Suprapubic skin (tissue), 4 donors: Measurements from ENCODE around the gene APBA3.

Source experiments
- EP300 ChIP-seq: sonication (generic); formaldehyde crosslinking; IDR thresholded peaks from one replicate; pipeline ENCODE4 v1.6.1; 2017; ENCODE audit warnings: antibody characterized with exemption
- POLR2A ChIP-seq, 2 donors: fragments of 450-650 bp; IDR thresholded peaks; one replicate each; pipeline ENCODE4 v1.6.1; 2017; ENCODE audit warnings: antibody characterized with exemption in 2 of 2, mild to moderate bottlenecking in 2 of 2, moderate library complexity in 2 of 2
- POLR2AphosphoS5 ChIP-seq, 3 donors: sonication (generic); formaldehyde crosslinking; IDR thresholded peaks; one replicate each; pipeline ENCODE4 v1.6.1; 2017; ENCODE audit warnings: antibody characterized with exemption in 3 of 3
- TF ChIP-seq, protein P1 (sequence below), 2 donors: fragments of 200-600 bp in 1 of 2; fragments of 450-650 bp in 1 of 2; sonication (generic) in 1 of 2; IDR thresholded peaks; one replicate each; pipeline ENCODE4 v1.5.1; 2016 to 2019; ENCODE audit warnings: antibody characterized with exemption in 2 of 2, mild to moderate bottlenecking in 1 of 2, moderate library complexity in 1 of 2

DNA sequence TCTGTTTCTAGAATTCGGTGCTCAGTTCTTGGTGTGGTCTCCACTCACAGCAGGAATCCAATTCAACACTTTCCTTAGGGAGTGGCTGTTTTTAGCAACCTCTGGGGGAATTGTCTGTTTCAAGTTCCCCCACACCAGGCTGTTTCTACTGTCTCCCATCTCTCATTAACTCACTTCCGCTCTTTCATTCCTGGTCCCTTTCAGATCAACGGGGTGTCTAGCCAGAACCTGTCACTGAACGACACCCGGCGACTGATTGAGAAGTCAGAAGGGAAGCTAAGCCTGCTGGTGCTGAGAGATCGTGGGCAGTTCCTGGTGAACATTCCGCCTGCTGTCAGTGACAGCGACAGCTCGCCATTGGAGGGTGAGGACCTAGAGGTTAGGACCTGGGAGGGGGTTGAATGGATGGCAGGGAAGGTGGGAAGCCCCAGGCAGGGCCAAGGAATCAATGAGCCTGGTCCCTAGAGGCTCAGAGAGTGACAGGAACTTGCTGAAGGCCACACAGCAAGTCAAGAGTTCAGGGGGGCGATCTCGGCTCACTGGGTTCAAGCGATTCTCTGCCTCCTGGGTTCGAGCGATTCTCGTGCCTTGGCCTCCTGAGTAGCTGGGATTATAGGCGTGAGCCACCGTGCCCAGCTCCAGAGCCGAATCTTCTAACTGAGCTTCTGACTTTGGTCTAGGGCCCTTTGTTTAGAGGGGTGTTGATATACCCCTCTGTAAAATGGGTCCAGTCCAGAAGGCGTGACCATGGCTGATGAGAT, 27.8 kb downstream of the APBA3 start:
- TF ChIP-seq, protein P1, sequence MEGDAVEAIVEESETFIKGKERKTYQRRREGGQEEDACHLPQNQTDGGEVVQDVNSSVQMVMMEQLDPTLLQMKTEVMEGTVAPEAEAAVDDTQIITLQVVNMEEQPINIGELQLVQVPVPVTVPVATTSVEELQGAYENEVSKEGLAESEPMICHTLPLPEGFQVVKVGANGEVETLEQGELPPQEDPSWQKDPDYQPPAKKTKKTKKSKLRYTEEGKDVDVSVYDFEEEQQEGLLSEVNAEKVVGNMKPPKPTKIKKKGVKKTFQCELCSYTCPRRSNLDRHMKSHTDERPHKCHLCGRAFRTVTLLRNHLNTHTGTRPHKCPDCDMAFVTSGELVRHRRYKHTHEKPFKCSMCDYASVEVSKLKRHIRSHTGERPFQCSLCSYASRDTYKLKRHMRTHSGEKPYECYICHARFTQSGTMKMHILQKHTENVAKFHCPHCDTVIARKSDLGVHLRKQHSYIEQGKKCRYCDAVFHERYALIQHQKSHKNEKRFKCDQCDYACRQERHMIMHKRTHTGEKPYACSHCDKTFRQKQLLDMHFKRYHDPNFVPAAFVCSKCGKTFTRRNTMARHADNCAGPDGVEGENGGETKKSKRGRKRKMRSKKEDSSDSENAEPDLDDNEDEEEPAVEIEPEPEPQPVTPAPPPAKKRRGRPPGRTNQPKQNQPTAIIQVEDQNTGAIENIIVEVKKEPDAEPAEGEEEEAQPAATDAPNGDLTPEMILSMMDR (IDR thresholded peaks at IDR 0.05) = no peak
- TF ChIP-seq POLR2A (IDR thresholded peaks at IDR 0.05) = no peak
- TF ChIP-seq POLR2AphosphoS5 (IDR thresholded peaks at IDR 0.05) = no peak
- no peak for TF ChIP-seq EP300
